ENCODE measurements around the gene TMPRSS4.

DNA sequence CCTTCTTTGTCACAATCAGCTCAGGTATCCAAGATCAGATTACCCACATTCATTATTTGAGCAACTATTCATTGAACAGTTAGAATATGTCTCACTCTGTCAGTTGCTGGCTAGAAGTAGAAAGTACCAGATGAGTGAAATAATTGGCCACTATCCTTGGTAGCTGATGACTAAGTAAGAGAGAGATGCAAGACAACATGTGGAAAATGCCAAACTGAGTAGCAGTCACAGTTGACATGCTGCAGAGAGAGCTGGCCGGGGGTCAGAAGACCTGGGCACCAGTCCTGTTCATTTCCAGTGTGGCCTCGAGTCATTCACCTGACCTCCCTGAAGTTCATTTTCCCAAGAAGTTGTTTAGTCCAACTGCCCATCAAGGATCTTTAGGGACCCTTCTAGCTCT is 32.4 kb downstream of the TMPRSS4 start:
- TF ChIP-seq POLR2A (IDR thresholded peaks at IDR 0.05) (no peak), CTCF (IDR thresholded peaks at IDR 0.05) (no peak)

Data from esophagus squamous epithelium (tissue), 4 donors.